ENCODE measurements around the gene ABCA13.

GRCh38 chr7:48528646-48529045, 357.4 kb downstream of the ABCA13 start:
- no peak for TF ChIP-seq SIN3A (IDR thresholded peaks at IDR 0.05; ENCODE audit: low read depth)
- no peak for TF ChIP-seq CEBPB (IDR thresholded peaks at IDR 0.05; ENCODE audit: low read depth)
- no peak for TF ChIP-seq YY1 (IDR thresholded peaks at IDR 0.05; ENCODE audit: extremely low read depth, insufficient replicate concordance, low read depth, low read length)
- TF ChIP-seq MAX (IDR thresholded peaks at IDR 0.05): no peak
- no peak for TF ChIP-seq ELF1 (IDR thresholded peaks at IDR 0.05; ENCODE audit: borderline replicate concordance, low read depth)
- no peak for TF ChIP-seq ZFX (IDR thresholded peaks at IDR 0.05)
- no peak for TF ChIP-seq EZH2 (IDR thresholded peaks at IDR 0.05)
- TF ChIP-seq CTCF (IDR thresholded peaks at IDR 0.05 in 2 of 3, conservative IDR thresholded peaks at IDR 0.05 in 1 of 3; ENCODE audit: borderline replicate concordance in 1 of 3, insufficient read depth in 1 of 3, low read depth in 2 of 3, low read length in 2 of 3): no peak
